ENCODE measurements around the gene TACC3. TPM values are rescaled to one million over a fixed set of nuclear protein-coding genes. Genes with fewer than 3 reads are reported as not detected.
A peak's percentile ranks its signal among the peaks of the same experiment; 100 is the strongest.

The TACC3 gene
- total and polyA plus RNA-seq, 12 donors, result 5.5 to 26.5 (median 11.4) TPM

DNA sequence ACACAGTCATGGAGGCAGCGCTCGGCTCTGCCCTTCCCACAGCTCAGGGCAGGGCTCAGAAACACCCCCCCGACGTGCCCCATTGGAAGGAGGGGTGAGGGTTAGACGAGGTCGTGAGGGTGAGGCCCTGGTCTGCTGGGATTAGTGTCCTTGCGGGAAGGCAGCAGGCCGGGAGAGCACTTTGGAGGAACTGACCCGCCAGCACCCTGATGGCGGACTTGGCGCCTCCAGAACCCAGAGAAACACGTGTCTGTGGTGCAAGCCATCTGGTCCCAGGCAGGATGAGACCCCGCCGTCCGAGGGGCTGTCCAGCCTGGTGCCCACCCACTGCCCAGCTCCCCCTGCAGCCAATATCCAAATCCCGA, 26.3 kb downstream of the TACC3 start:
- intact Hi-C loops (cut with DNase I), result loop anchor here (5.0 kb wide), 1 partner anchor 155 kb away; no protein-coding TSS in a partner anchor
- TF ChIP-seq POLR2A (IDR thresholded peaks at IDR 0.05), result no peak
- TF ChIP-seq, protein P1, sequence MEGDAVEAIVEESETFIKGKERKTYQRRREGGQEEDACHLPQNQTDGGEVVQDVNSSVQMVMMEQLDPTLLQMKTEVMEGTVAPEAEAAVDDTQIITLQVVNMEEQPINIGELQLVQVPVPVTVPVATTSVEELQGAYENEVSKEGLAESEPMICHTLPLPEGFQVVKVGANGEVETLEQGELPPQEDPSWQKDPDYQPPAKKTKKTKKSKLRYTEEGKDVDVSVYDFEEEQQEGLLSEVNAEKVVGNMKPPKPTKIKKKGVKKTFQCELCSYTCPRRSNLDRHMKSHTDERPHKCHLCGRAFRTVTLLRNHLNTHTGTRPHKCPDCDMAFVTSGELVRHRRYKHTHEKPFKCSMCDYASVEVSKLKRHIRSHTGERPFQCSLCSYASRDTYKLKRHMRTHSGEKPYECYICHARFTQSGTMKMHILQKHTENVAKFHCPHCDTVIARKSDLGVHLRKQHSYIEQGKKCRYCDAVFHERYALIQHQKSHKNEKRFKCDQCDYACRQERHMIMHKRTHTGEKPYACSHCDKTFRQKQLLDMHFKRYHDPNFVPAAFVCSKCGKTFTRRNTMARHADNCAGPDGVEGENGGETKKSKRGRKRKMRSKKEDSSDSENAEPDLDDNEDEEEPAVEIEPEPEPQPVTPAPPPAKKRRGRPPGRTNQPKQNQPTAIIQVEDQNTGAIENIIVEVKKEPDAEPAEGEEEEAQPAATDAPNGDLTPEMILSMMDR (IDR thresholded peaks at IDR 0.05), result no peak
- H3K27me3 ChIP-seq, result peaks cover 4% of the 10 kb centered on the region
- H3K4me3 ChIP-seq, result no peak overlapping the region
- DNase-seq, result no peak
- no peaks in the 10 kb centered on the region for H3K9me3 ChIP-seq (replicated peaks in 1 of 3)
- H3K36me3 ChIP-seq (replicated peaks in 1 of 2), result no peaks in the 10 kb centered on the region
- H3K4me1 ChIP-seq (replicated peaks in 1 of 2), result peaks cover 0 to 3% of the 10 kb centered on the region in 2 donors
- 77 to 89% (median 83%) methylated on average over 3 to 16 of the region's 16 CpGs for WGBS, 4 donors
- no peak overlapping the region for H3K27ac ChIP-seq

DNA sequence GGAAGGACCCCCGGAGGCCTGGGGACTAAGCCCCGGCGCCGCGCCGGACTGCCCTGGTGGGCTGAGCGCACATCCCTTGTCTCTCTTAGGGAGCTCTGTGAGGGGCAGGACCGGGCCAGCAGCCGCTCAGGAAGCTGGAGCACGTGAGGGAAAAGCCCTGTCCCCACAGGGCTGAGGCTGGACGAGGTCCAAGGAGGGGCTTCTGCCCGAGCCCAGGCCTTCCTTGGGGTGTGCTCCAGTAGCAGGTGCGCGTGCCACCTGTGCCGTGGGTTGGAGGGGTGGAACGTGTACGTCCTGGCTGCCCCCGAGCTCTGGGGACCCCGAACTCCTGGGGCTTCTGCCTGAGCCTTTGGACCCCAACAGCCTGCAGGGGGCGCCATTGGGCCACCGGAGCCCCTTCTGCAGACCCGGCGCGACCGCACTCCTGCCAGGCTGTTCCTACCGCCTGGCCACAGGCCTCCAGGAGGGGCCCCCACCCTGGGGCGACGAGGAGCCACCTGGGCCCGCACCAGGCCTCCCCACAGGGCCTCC, 27.2 kb downstream of the TACC3 start:
- TF ChIP-seq POLR2A (IDR thresholded peaks at IDR 0.05), result no peak
- TF ChIP-seq, protein P1 (IDR thresholded peaks at IDR 0.05), result peak; percentile 66 to 86 (median 76)
- no peaks in the 10 kb centered on the region for H3K9me3 ChIP-seq (replicated peaks in 1 of 3)
- H3K36me3 ChIP-seq (replicated peaks in 1 of 2), result no peaks in the 10 kb centered on the region
- peak; percentile 69 to 86 (median 78) for DNase-seq
- intact Hi-C loops (cut with DNase I), result loop anchor here (2.0 to 5.0 kb wide), 3 partner anchors 58 to 154 kb away; no protein-coding TSS in a partner anchor
- peaks cover 0 to 3% of the 10 kb centered on the region in 2 donors for H3K4me1 ChIP-seq (replicated peaks in 1 of 2)
- peaks cover 4% of the 10 kb centered on the region for H3K27me3 ChIP-seq
- H3K27ac ChIP-seq, result no peak overlapping the region
- no peak overlapping the region for H3K4me3 ChIP-seq
- WGBS, 4 donors, result 3 to 10% (median 6%) methylated on average over 6 to 29 of the region's 29 CpGs

DNA sequence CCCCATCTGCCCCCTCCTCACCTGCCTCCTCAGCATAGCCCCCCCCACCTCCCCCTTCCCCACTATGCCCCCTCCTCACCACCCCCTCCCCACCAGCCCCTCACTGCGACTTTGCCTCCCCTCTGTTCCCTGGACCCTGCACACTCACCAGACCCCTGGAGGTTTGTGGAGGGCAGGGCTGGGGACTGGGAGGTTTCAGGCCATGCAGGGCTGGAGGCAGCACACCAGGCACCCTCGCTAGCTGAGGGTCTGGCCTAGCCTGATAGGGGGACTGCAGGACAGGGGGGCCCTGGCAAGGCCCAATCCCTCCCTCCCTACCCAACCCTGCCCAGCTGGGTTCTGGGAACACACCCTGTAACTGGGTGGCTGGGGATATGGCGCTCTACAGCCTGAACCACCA, 28.0 kb downstream of the TACC3 start:
- intact Hi-C loops (cut with DNase I), result loop anchor here (2.0 to 5.0 kb wide), 3 partner anchors 57 to 153 kb away; no protein-coding TSS in a partner anchor
- peaks cover 4% of the 10 kb centered on the region for H3K27me3 ChIP-seq
- peaks cover 0 to 3% of the 10 kb centered on the region in 2 donors for H3K4me1 ChIP-seq (replicated peaks in 1 of 2)
- TF ChIP-seq POLR2A (IDR thresholded peaks at IDR 0.05), result no peak
- TF ChIP-seq, protein P1 (IDR thresholded peaks at IDR 0.05), result no peak
- no peaks in the 10 kb centered on the region for H3K36me3 ChIP-seq (replicated peaks in 1 of 2)
- no peak overlapping the region for H3K27ac ChIP-seq
- 60 to 71% methylated on average over 3 of the region's 3 CpGs; no CpG with 5 or more reads in 2 of the 4 donors for WGBS, 4 donors
- H3K9me3 ChIP-seq (replicated peaks in 1 of 3), result no peaks in the 10 kb centered on the region
- no peak for DNase-seq
- H3K4me3 ChIP-seq, result no peak overlapping the region

DNA sequence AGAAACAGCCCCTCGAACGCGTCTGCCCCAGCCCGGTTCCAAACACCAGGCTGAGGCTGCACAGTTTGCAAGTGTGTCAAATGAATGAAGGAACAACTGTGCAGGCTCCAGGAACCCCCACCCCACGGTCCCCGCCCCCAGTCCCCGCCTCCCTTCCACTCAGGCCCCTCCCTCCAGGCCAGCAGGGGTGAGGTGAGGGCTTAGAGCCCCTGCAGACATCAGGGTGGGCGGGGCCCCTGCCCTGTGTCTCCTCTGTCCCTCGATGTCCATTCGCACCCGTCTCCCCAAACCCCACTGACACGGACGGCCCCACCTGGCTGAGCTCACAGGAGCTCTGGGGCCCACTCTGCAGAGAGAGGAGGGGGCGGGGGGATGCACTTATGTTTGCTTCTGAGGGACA, 28.5 kb downstream of the TACC3 start:
- TF ChIP-seq, protein P1 (IDR thresholded peaks at IDR 0.05), result no peak
- TF ChIP-seq POLR2A (IDR thresholded peaks at IDR 0.05), result no peak
- no peak for DNase-seq
- WGBS, 4 donors, result 65 to 84% (median 76%) methylated on average over 6 to 14 of the region's 14 CpGs
- Histone ChIP-seq H3K4me1 (replicated peaks in 1 of 2) (peaks cover 0 to 3% of the 10 kb centered on the region in 2 donors), H3K4me3 (no peak overlapping the region), H3K9me3 (replicated peaks in 1 of 3) (no peaks in the 10 kb centered on the region), H3K27me3 (peaks cover 4% of the 10 kb centered on the region), H3K27ac (no peak overlapping the region), H3K36me3 (replicated peaks in 1 of 2) (no peaks in the 10 kb centered on the region)
- intact Hi-C loops (cut with DNase I), result loop anchor here (2.0 to 5.0 kb wide), 3 partner anchors 57 to 152 kb away; no protein-coding TSS in a partner anchor

Data from adrenal gland (tissue), 12 donors.